GM19452 (cell line): ENCODE results near the gene ERI2.
"Not testable (repeated sequence)": the region's sequence is repeated elsewhere in the genome, so short reads cannot be mapped to it uniquely, and the experiment has no call there.

Source experiments
- ATAC-seq: cut with Tn5 transposase; IDR thresholded peaks from one replicate; pipeline ENCODE4 v1.9.1; 2021; ENCODE audit not compliant: unreplicated experiment

The ERI2 gene

GRCh38 chr16:20766294-20766693, 40.0 kb downstream of the ERI2 start:
- no peak for ATAC-seq

GRCh38 chr16:20765732-20766131, 40.5 kb downstream of the ERI2 start:
- no peak for ATAC-seq

- not testable (repeated sequence) for ATAC-seq
Observed at GRCh38 chr16:20764448-20764847, 41.8 kb downstream of the ERI2 start.

- peak; percentile 99 for ATAC-seq
Observed at GRCh38 chr16:20763461-20764232, 42.6 kb downstream of the ERI2 start, which contains the start of gene ACSM3. Gene ACSM3 (plus strand): TSS chr16:20764014. CDS start chr16:20770035, 6,021 bp downstream.

GRCh38 chr16:20762404-20763123, 43.7 kb downstream of the ERI2 start:
- ATAC-seq, result no peak

- ATAC-seq, result no peak
Observed at GRCh38 chr16:20761175-20761574, 45.1 kb downstream of the ERI2 start.

- ATAC-seq, result no peak
Observed at GRCh38 chr16:20760346-20760745, 45.9 kb downstream of the ERI2 start.

- ATAC-seq, result not testable (repeated sequence)
Observed at GRCh38 chr16:20755799-20756198, 50.5 kb downstream of the ERI2 start.

GRCh38 chr16:20755238-20755637, 51.0 kb downstream of the ERI2 start:
- ATAC-seq, result no peak

- no peak for ATAC-seq
Observed at GRCh38 chr16:20753727-20754126, 52.5 kb downstream of the ERI2 start.

GRCh38 chr16:20750558-20750957, 55.7 kb downstream of the ERI2 start:
- no peak for ATAC-seq

GRCh38 chr16:20749474-20749873, 56.8 kb downstream of the ERI2 start:
- ATAC-seq, result no peak

- ATAC-seq, result no peak
Observed at GRCh38 chr16:20747030-20747816, 59.0 kb downstream of the ERI2 start.

GRCh38 chr16:20746461-20746860, 59.8 kb downstream of the ERI2 start:
- ATAC-seq, result no peak
